ENCODE measurements around the gene RASSF8. TPM values are rescaled to one million over a fixed set of nuclear protein-coding genes. Genes with fewer than 3 reads are reported as not detected.

RASSF8 gene
- total RNA-seq, 1 donor from 2014 or later: 39.5 TPM

DNA sequence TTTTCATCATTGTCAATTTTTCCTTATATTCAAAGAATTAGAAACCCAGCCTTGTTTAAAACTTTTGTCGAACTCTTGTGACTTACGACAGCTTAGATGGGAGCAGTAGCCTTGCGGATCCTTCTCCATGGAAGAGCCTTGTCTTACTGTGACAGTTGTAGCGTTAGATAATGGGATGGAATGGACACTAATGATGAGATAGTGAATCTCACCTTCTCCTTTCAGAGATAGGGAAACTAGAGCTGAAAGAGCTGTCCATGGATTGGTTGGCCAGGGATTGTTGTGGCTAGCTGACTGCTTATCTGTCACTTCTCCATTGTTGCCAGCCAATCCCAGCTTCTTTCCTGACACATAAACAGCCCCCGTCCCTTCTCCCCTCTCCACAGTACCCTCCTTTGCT, 107.0 kb downstream of the RASSF8 start:
- peaks cover 4% of the 10 kb centered on the region for H3K4me1 ChIP-seq (ENCODE audit: insufficient read depth, low read length)
- no peak overlapping the region for H2AFZ ChIP-seq (ENCODE audit: low read depth, low read length)
- Mint-ChIP-seq H3K4me3 (ENCODE audit: unreplicated experiment) (no peak overlapping the region), H3K27ac (ENCODE audit: unreplicated experiment) (no peak overlapping the region), H3K27me3 (ENCODE audit: low read depth, unreplicated experiment) (no peaks in the 10 kb centered on the region), H3K36me3 (ENCODE audit: low read depth, unreplicated experiment) (no peaks in the 10 kb centered on the region), H3K9me3 (ENCODE audit: unreplicated experiment) (no peaks in the 10 kb centered on the region), H3K4me1 (ENCODE audit: low read depth, unreplicated experiment) (peaks cover 11% of the 10 kb centered on the region)
- FAIRE-seq (no peak), DNase-seq (ENCODE audit: low read depth) (no peak)
- no peak overlapping the region for H3K9ac ChIP-seq (ENCODE audit: low read length)
- H3K9me3 ChIP-seq (ENCODE audit: insufficient read depth, low read depth, low read length): no peaks in the 10 kb centered on the region
- no peak overlapping the region for H3K27ac ChIP-seq (ENCODE audit: low read depth, low read length)
- H3K4me3 ChIP-seq (ENCODE audit: insufficient read depth, low read depth, low read length): no peak overlapping the region
- TF ChIP-seq, protein P1, sequence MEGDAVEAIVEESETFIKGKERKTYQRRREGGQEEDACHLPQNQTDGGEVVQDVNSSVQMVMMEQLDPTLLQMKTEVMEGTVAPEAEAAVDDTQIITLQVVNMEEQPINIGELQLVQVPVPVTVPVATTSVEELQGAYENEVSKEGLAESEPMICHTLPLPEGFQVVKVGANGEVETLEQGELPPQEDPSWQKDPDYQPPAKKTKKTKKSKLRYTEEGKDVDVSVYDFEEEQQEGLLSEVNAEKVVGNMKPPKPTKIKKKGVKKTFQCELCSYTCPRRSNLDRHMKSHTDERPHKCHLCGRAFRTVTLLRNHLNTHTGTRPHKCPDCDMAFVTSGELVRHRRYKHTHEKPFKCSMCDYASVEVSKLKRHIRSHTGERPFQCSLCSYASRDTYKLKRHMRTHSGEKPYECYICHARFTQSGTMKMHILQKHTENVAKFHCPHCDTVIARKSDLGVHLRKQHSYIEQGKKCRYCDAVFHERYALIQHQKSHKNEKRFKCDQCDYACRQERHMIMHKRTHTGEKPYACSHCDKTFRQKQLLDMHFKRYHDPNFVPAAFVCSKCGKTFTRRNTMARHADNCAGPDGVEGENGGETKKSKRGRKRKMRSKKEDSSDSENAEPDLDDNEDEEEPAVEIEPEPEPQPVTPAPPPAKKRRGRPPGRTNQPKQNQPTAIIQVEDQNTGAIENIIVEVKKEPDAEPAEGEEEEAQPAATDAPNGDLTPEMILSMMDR (IDR thresholded peaks at IDR 0.05; ENCODE audit: insufficient read depth, low read depth, low read length): no peak
- no peak for TF ChIP-seq EZH2 (IDR thresholded peaks at IDR 0.05; ENCODE audit: insufficient read depth, low read length)
- H3K36me3 ChIP-seq (ENCODE audit: insufficient read depth, low read length): peaks cover 3% of the 10 kb centered on the region
- H3K79me2 ChIP-seq (ENCODE audit: insufficient read depth, low read length): peaks cover 4% of the 10 kb centered on the region
- H3K27me3 ChIP-seq (ENCODE audit: insufficient read depth, low read length): no peaks in the 10 kb centered on the region
- H4K20me1 ChIP-seq (ENCODE audit: insufficient read depth, low read length): no peaks in the 10 kb centered on the region
- no peak overlapping the region for H3K4me2 ChIP-seq (ENCODE audit: low read length)

DNA sequence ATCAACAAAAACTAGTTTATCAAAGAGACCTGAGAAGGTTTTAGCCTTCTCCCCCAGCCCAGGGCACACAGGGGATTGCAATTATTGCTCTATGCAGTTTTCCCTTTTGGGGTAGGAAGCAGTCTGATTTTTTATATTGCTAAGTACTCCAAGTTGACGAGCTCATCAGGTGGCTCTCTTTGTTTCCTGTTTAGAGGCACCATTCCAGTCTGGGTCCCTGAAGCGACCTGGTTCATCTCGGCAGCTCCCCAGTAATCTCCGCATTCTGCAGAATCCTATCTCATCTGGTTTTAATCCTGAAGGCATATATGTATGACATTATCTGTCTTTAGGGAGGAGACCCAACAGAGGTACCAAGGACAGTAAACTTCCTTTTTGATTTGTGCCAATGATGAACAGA, 110.0 kb downstream of the RASSF8 start:
- H3K79me2 ChIP-seq (ENCODE audit: insufficient read depth, low read length): peaks cover 4% of the 10 kb centered on the region
- H3K4me3 Mint-ChIP-seq (ENCODE audit: unreplicated experiment): no peak overlapping the region
- no peaks in the 10 kb centered on the region for H3K4me1 Mint-ChIP-seq (ENCODE audit: low read depth, unreplicated experiment)
- H2AFZ ChIP-seq (ENCODE audit: low read depth, low read length): no peak overlapping the region
- no peaks in the 10 kb centered on the region for H3K36me3 Mint-ChIP-seq (ENCODE audit: low read depth, unreplicated experiment)
- H3K27ac ChIP-seq (ENCODE audit: low read depth, low read length): no peak overlapping the region
- H3K4me3 ChIP-seq (ENCODE audit: insufficient read depth, low read depth, low read length): no peak overlapping the region
- no peak for FAIRE-seq
- H4K20me1 ChIP-seq (ENCODE audit: insufficient read depth, low read length): no peaks in the 10 kb centered on the region
- H3K9me3 ChIP-seq (ENCODE audit: insufficient read depth, low read depth, low read length): no peaks in the 10 kb centered on the region
- no peak for TF ChIP-seq EZH2 (IDR thresholded peaks at IDR 0.05; ENCODE audit: insufficient read depth, low read length)
- TF ChIP-seq, protein P1 (IDR thresholded peaks at IDR 0.05; ENCODE audit: insufficient read depth, low read depth, low read length): no peak
- H3K36me3 ChIP-seq (ENCODE audit: insufficient read depth, low read length): peaks cover 7% of the 10 kb centered on the region
- H3K27ac Mint-ChIP-seq (ENCODE audit: unreplicated experiment): no peak overlapping the region
- H3K9me3 Mint-ChIP-seq (ENCODE audit: unreplicated experiment): no peaks in the 10 kb centered on the region
- H3K9ac ChIP-seq (ENCODE audit: low read length): no peak overlapping the region
- no peaks in the 10 kb centered on the region for H3K27me3 ChIP-seq (ENCODE audit: insufficient read depth, low read length)
- DNase-seq (ENCODE audit: low read depth): no peak
- H3K27me3 Mint-ChIP-seq (ENCODE audit: low read depth, unreplicated experiment): no peaks in the 10 kb centered on the region
- H3K4me1 ChIP-seq (ENCODE audit: insufficient read depth, low read length): no peaks in the 10 kb centered on the region
- no peak overlapping the region for H3K4me2 ChIP-seq (ENCODE audit: low read length)

GRCh38 chr12:26069796-26070195, 111.3 kb downstream of the RASSF8 start:
- no peak overlapping the region for H3K27ac ChIP-seq (ENCODE audit: low read depth, low read length)
- TF ChIP-seq, protein P1 (IDR thresholded peaks at IDR 0.05; ENCODE audit: insufficient read depth, low read depth, low read length): no peak
- TF ChIP-seq EZH2 (IDR thresholded peaks at IDR 0.05; ENCODE audit: insufficient read depth, low read length): no peak
- H3K4me2 ChIP-seq (ENCODE audit: low read length): no peak overlapping the region
- H4K20me1 ChIP-seq (ENCODE audit: insufficient read depth, low read length): no peaks in the 10 kb centered on the region
- H3K27me3 Mint-ChIP-seq (ENCODE audit: low read depth, unreplicated experiment): no peaks in the 10 kb centered on the region
- no peaks in the 10 kb centered on the region for H3K4me1 Mint-ChIP-seq (ENCODE audit: low read depth, unreplicated experiment)
- no peak overlapping the region for H3K4me3 ChIP-seq (ENCODE audit: insufficient read depth, low read depth, low read length)
- H2AFZ ChIP-seq (ENCODE audit: low read depth, low read length): no peak overlapping the region
- H3K4me3 Mint-ChIP-seq (ENCODE audit: unreplicated experiment): no peak overlapping the region
- no peak overlapping the region for H3K27ac Mint-ChIP-seq (ENCODE audit: unreplicated experiment)
- FAIRE-seq (no peak), DNase-seq (ENCODE audit: low read depth) (no peak)
- H3K27me3 ChIP-seq (ENCODE audit: insufficient read depth, low read length): no peaks in the 10 kb centered on the region
- no peaks in the 10 kb centered on the region for H3K36me3 Mint-ChIP-seq (ENCODE audit: low read depth, unreplicated experiment)
- peaks cover 7% of the 10 kb centered on the region for H3K36me3 ChIP-seq (ENCODE audit: insufficient read depth, low read length)
- no peaks in the 10 kb centered on the region for H3K9me3 ChIP-seq (ENCODE audit: insufficient read depth, low read depth, low read length)
- peaks cover 4% of the 10 kb centered on the region for H3K79me2 ChIP-seq (ENCODE audit: insufficient read depth, low read length)
- no peak overlapping the region for H3K9ac ChIP-seq (ENCODE audit: low read length)
- no peaks in the 10 kb centered on the region for H3K4me1 ChIP-seq (ENCODE audit: insufficient read depth, low read length)
- H3K9me3 Mint-ChIP-seq (ENCODE audit: unreplicated experiment): no peaks in the 10 kb centered on the region
